DND-41 (cell line): Measurements from ENCODE around the gene CPNE1.

Source experiments
- ATAC-seq: fragments of 200-7000 bp; cut with Tn5 transposase; 3 replicates; pipeline ENCODE4 v1.9.1; 2021; ENCODE audit warnings: low read depth; ENCODE audit not compliant: insufficient read depth
- DNase-seq: peaks from one replicate; pipeline ENCODE4 v3.0.0-alpha.2; 2020
- H2AFZ ChIP-seq: 2 replicates; pipeline ENCODE4 v1.6.0; 2012; ENCODE audit warnings: low read depth, low read length
- H3K27ac ChIP-seq: 2 replicates; pipeline ENCODE4 v1.5.1; 2012; ENCODE audit warnings: low read length, inconsistent platforms
- H3K27me3 ChIP-seq: fragments of 200-600 bp; sonication (generic); 2 replicates; pipeline ENCODE4 v1.6.0; 2012; ENCODE audit warnings: low read length, mild to moderate bottlenecking, inconsistent platforms; ENCODE audit not compliant: insufficient read depth, poor library complexity
- H3K36me3 ChIP-seq: 2 replicates; pipeline ENCODE4 v1.5.1; 2012; ENCODE audit warnings: low read length, inconsistent platforms; ENCODE audit not compliant: insufficient read depth
- H3K4me1 ChIP-seq: 2 replicates; pipeline ENCODE4 v1.5.1; 2012; ENCODE audit warnings: mild to moderate bottlenecking, low read length; ENCODE audit not compliant: insufficient read depth
- H3K4me2 ChIP-seq: 2 replicates; pipeline ENCODE4 v1.6.0; 2012; ENCODE audit warnings: mild to moderate bottlenecking, moderate library complexity, low read length, inconsistent platforms; ENCODE audit not compliant: insufficient read depth
- H3K4me3 ChIP-seq, 2 experiments: fragments of 200-600 bp in 1 of 2; shearing (Covaris generic) in 1 of 2; 2 replicates each; pipeline ENCODE4 v1.5.1; 2012 to 2016; ENCODE audit warnings: inconsistent platforms in 2 of 2, low read length in 2 of 2, mild to moderate bottlenecking in 2 of 2, low read depth in 1 of 2, moderate library complexity in 1 of 2
- H3K79me2 ChIP-seq: 2 replicates; pipeline ENCODE4 v1.6.0; 2012; ENCODE audit warnings: low read length, inconsistent platforms; ENCODE audit not compliant: insufficient read depth
- H3K9ac ChIP-seq: 2 replicates; pipeline ENCODE4 v1.6.0; 2012; ENCODE audit warnings: low read depth, mild to moderate bottlenecking, inconsistent platforms, low read length, moderate library complexity
- H3K9me3 ChIP-seq: 2 replicates; pipeline ENCODE4 v1.5.1; 2012; ENCODE audit warnings: low read length, moderate library complexity, mild to moderate bottlenecking, inconsistent platforms; ENCODE audit not compliant: insufficient read depth, severe bottlenecking
- H4K20me1 ChIP-seq: 2 replicates; pipeline ENCODE4 v1.6.0; 2012; ENCODE audit warnings: low read length; ENCODE audit not compliant: insufficient read depth
- EZH2 ChIP-seq: IDR thresholded peaks from 3 replicates; pipeline ENCODE4 v1.6.1; 2012; ENCODE audit warnings: borderline replicate concordance, low read depth, mild to moderate bottlenecking, moderate library complexity, low read length, inconsistent platforms; ENCODE audit not compliant: severe bottlenecking
- TF ChIP-seq, protein P1 (sequence below): IDR thresholded peaks from 2 replicates; pipeline ENCODE4 v1.5.1; 2012; ENCODE audit warnings: borderline replicate concordance, low read length, moderate library complexity, mild to moderate bottlenecking; ENCODE audit not compliant: poor library complexity, severe bottlenecking; ENCODE audit errors: extremely low read depth

Gene CPNE1

DNA sequence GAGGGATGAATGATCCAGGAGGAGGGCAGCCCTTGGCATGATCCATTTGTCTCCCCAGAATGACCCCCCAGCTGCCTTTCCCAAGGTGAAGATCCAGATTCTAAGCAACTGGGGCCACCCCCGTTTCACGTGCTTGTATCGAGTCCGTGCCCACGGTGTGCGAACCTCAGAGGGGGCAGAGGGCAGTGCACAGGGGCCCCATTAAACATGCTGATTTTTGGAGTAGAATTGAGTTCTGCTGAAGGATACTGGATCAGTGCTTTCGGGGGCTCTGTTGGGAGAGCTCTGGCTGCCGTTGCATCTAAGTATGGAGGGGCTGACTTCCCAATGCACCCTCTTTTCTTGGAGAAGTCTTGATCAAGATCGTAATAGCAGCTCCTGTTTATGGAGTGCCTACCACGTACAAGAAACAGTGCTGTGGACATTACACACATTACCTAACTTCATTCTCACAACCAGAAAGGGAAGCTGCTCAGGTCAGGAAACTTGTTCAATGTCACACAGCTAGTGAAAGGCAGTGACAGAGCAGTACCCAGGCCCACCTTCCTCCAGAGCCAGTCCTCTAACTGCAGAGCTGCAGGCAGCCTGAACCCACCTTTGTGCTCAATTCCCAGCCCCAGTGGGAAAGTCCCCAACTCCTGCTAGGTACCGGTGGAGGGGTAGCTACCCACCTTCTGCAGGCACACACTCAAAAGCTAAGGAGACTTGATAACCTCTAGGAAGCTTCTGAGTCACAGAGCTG, 43.7 kb downstream of the CPNE1 start:
- Histone ChIP-seq H3K4me2 (no peak overlapping the region), H2AFZ (no peak overlapping the region), H3K27me3 (no peaks in the 10 kb centered on the region), H3K4me3 (no peak overlapping the region), H3K4me1 (peaks cover 30% of the 10 kb centered on the region), H4K20me1 (no peaks in the 10 kb centered on the region), H3K36me3 (peaks cover 11% of the 10 kb centered on the region), H3K27ac (no peak overlapping the region), H3K9ac (no peak overlapping the region), H3K79me2 (no peaks in the 10 kb centered on the region), H3K9me3 (no peaks in the 10 kb centered on the region)
- TF ChIP-seq, protein P1, sequence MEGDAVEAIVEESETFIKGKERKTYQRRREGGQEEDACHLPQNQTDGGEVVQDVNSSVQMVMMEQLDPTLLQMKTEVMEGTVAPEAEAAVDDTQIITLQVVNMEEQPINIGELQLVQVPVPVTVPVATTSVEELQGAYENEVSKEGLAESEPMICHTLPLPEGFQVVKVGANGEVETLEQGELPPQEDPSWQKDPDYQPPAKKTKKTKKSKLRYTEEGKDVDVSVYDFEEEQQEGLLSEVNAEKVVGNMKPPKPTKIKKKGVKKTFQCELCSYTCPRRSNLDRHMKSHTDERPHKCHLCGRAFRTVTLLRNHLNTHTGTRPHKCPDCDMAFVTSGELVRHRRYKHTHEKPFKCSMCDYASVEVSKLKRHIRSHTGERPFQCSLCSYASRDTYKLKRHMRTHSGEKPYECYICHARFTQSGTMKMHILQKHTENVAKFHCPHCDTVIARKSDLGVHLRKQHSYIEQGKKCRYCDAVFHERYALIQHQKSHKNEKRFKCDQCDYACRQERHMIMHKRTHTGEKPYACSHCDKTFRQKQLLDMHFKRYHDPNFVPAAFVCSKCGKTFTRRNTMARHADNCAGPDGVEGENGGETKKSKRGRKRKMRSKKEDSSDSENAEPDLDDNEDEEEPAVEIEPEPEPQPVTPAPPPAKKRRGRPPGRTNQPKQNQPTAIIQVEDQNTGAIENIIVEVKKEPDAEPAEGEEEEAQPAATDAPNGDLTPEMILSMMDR, result no peak
- TF ChIP-seq EZH2, result no peak
- ATAC-seq (no peak), DNase-seq (no peak)

DNA sequence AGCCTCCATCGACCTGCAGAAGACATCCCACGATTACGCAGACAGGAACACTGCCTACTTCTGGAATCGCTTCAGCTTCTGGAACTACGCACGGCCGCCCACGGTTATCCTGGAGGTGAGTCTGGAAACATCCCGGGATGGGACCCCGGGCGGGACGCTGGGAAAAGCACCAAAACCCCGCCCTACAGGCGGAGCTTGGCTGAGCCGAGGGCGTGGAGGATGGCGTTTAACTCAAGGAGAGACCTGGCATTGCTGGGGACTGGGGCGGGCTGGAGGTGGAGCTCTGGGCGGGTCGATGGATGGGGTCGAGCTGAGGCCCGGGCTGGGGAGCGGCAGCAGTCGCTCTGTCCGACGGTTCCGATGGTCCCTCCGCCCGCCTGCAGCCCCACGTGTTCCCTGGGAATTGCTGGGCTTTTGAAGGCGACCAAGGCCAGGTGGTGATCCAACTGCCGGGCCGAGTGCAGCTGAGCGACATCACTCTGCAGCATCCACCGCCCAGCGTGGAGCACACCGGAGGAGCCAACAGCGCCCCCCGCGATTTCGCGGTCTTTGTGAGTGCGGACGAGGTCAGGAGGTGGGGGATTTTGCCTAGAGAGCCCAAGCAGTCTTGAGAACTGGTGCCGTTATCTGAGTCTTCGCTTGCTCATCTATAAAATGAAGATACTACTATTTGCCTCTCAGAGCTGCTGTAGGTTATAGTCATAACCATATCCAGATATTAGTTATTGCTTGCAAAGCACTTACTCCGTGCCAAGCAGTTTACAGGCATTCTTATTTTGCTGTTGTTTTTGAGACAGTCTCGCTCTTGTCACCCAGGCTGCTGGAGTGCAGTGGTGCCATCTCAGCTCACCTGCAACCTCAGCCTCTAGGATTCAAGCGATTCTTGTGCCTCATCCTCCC, 45.3 kb downstream of the CPNE1 start:
- ATAC-seq (peak; percentile 62), DNase-seq (peak; percentile 82)
- no peak for TF ChIP-seq EZH2
- TF ChIP-seq, protein P1, result peak; percentile 94
- Histone ChIP-seq H4K20me1 (no peaks in the 10 kb centered on the region), H3K27ac (peak overlapping the region; percentile 48; the same call in 1 of the 2 replicates), H3K36me3 (no peaks in the 10 kb centered on the region), H3K4me2 (peak overlapping the region; percentile 95), H2AFZ (peak overlapping the region; percentile 88), H3K27me3 (no peaks in the 10 kb centered on the region), H3K9ac (peak overlapping the region; percentile 52), H3K4me3 (peak overlapping the region; percentile 25 to 66; a peak in 3 of 4 replicates), H3K79me2 (no peaks in the 10 kb centered on the region), H3K9me3 (no peaks in the 10 kb centered on the region), H3K4me1 (peaks cover 38% of the 10 kb centered on the region)

DNA sequence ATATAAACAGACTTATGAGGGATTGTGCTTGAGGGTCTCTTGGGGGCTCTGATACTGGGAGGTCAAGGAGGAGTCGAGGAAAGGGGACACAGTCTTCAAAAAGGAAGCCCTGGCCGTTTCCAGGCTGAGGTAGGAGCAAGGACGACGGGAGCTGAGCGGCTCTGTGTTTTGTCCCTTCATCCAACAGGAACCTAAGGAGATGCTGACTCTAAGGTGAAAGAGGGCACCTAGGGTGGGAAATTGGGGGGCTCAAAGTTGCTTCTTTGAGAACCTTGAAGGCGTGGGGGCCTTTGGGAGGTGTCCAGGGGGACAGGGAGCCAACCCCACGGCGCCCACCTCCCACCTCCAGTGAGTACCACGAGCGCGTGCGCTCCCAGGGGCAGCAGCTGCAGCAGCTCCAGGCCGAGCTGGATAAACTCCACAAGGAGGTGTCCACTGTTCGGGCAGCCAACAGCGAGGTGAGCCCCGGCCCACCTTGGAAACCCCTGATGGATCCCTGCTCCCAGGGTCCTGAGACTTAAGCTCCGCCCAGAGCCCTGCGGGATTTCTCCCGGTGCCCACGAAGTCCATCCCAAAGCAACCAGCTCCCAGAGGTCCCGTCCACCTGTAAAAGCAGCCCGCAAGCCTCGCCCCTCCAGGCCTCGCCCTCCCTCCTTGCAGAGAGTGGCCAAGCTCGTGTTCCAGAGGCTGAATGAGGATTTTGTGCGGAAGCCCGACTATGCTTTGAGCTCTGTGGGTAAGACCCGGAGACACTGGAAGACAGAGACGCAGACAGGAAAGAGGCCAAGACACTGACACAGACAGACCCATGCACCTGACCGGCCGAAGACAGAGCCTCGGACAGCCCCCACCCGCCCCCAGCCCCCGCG, 46.2 kb downstream of the CPNE1 start:
- no peak for ATAC-seq
- Histone ChIP-seq H3K4me3 (peak overlapping the region in 1 of 2 experiments; percentile 66; a peak in 2 of 4 replicates), H3K9ac (peak overlapping the region; percentile 25), H3K4me1 (peaks cover 38% of the 10 kb centered on the region), H3K27ac (no peak overlapping the region), H4K20me1 (no peaks in the 10 kb centered on the region), H3K79me2 (no peaks in the 10 kb centered on the region), H2AFZ (peak overlapping the region; percentile 42; the same call in 1 of the 2 replicates), H3K9me3 (no peaks in the 10 kb centered on the region), H3K4me2 (peak overlapping the region; percentile 95), H3K36me3 (no peaks in the 10 kb centered on the region), H3K27me3 (no peaks in the 10 kb centered on the region)
- DNase-seq, result no peak
- TF ChIP-seq, protein P1, result no peak
- TF ChIP-seq EZH2, result no peak
